Gastroesophageal sphincter (tissue), 4 donors: Measurements from ENCODE around the gene SUSD2. TPM values are rescaled to one million over a fixed set of nuclear protein-coding genes. Genes with fewer than 3 reads are reported as not detected.

Experiments used
- ATAC-seq: fragments of 150-250 bp; one replicate; pipeline ENCODE4 v1.9.1; 2016; ENCODE audit warnings: mild to moderate bottlenecking, moderate library complexity
- H3K27ac ChIP-seq, 4 donors: fragments of 200-600 bp; sonication (generic) in 3 of 4; 1 replicate in 3 of 4; 2 replicates in 1 of 4; pipeline ENCODE4 v1.5.1; 2016 to 2019
- H3K27me3 ChIP-seq: fragments of 200-600 bp; sonication (generic); one replicate; pipeline ENCODE4 v1.5.1; 2019
- H3K36me3 ChIP-seq, 2 donors: fragments of 200-600 bp; sonication (generic); one replicate each; pipeline ENCODE4 v1.5.1; 2019; ENCODE audit warnings: control low read depth in 1 of 2
- H3K4me1 ChIP-seq, 3 donors: fragments of 200-600 bp; sonication (generic); 1 replicate in 2 of 3; 2 replicates in 1 of 3; pipeline ENCODE4 v1.5.1; 2016 to 2019; ENCODE audit warnings: control low read depth in 2 of 3
- H3K4me3 ChIP-seq, 2 donors: fragments of 200-600 bp; sonication (generic); one replicate each; pipeline ENCODE4 v1.5.1; 2019; ENCODE audit warnings: mild to moderate bottlenecking in 1 of 2, moderate library complexity in 1 of 2
- H3K9me3 ChIP-seq, 3 donors: fragments of 200-600 bp; sonication (generic); one replicate each; pipeline ENCODE4 v1.5.1; 2017 to 2019; ENCODE audit warnings: control low read depth in 2 of 3
- EP300 ChIP-seq: sonication (generic); formaldehyde crosslinking; IDR thresholded peaks from one replicate; pipeline ENCODE4 v1.6.1; 2017; ENCODE audit warnings: antibody characterized with exemption, mild to moderate bottlenecking
- POLR2A ChIP-seq, 2 donors: fragments of 450-650 bp; IDR thresholded peaks; one replicate each; pipeline ENCODE4 v1.6.1; 2017; ENCODE audit warnings: antibody characterized with exemption in 2 of 2, mild to moderate bottlenecking in 2 of 2, moderate library complexity in 1 of 2
- POLR2AphosphoS5 ChIP-seq: sonication (generic); formaldehyde crosslinking; IDR thresholded peaks from one replicate; pipeline ENCODE4 v1.6.1; 2017; ENCODE audit warnings: antibody characterized with exemption
- WGBS, 2 donors: methylation state at CpG; one replicate each; pipeline ENCODE4 v1.1.5; 2018; ENCODE audit warnings: low coverage in 1 of 2; 5-methylcytosine and 5-hydroxymethylcytosine counted together
- total RNA-seq, 4 donors: library from RNA; depleted of rRNA; stranded (reverse); fragments of >200 nt; gene quantifications; one replicate each; pipeline ENCODE4 v1.1.0, GENCODE V29; 2016
- TF ChIP-seq, protein P1 (sequence below), 4 experiments: fragments of 200-600 bp in 2 of 4; fragments of 450-650 bp in 2 of 4; sonication (generic) in 1 of 4; IDR thresholded peaks; one replicate each; pipeline ENCODE4 v1.5.1; 2017 to 2019; ENCODE audit warnings: antibody characterized with exemption in 4 of 4, mild to moderate bottlenecking in 2 of 4, moderate library complexity in 2 of 4

The SUSD2 gene
- total RNA-seq, 4 donors from 2014 or later: 2.4 to 5.0 (median 4.4) TPM

DNA sequence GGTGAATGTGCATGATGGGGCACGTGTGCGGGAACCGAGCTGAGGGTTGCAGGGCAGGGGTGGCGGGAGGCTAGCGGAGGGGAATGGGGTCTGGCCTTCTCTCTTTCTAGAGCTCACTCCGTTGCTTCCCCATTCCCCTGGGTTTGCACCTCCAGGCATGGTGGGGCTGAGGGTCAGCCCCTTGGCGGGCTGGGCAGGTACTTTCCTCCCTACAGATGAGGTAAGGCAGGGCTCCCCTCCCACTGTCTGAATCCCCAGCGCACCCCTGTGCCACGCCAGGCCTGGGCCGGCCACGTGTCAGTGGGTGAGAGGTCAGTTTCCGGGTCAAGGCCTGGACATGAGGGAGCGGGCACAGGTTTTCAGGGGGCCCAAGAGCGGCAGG, 8.9 kb downstream of the SUSD2 start:
- ATAC-seq: peak; percentile 3
- Histone ChIP-seq H3K9me3 (no peaks in the 10 kb centered on the region), H3K36me3 (peaks cover 0 to 29% of the 10 kb centered on the region in 2 donors), H3K27ac (no peak overlapping the region), H3K4me3 (no peak overlapping the region), H3K4me1 (peaks cover 0 to 19% (median 4%) of the 10 kb centered on the region in 3 donors), H3K27me3 (no peaks in the 10 kb centered on the region)
- TF ChIP-seq, protein P1, sequence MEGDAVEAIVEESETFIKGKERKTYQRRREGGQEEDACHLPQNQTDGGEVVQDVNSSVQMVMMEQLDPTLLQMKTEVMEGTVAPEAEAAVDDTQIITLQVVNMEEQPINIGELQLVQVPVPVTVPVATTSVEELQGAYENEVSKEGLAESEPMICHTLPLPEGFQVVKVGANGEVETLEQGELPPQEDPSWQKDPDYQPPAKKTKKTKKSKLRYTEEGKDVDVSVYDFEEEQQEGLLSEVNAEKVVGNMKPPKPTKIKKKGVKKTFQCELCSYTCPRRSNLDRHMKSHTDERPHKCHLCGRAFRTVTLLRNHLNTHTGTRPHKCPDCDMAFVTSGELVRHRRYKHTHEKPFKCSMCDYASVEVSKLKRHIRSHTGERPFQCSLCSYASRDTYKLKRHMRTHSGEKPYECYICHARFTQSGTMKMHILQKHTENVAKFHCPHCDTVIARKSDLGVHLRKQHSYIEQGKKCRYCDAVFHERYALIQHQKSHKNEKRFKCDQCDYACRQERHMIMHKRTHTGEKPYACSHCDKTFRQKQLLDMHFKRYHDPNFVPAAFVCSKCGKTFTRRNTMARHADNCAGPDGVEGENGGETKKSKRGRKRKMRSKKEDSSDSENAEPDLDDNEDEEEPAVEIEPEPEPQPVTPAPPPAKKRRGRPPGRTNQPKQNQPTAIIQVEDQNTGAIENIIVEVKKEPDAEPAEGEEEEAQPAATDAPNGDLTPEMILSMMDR (IDR thresholded peaks at IDR 0.05): no peak
- TF ChIP-seq POLR2A (IDR thresholded peaks at IDR 0.05) (no peak), EP300 (no peak), POLR2AphosphoS5 (no peak)
- WGBS, 2 donors: 90% methylated on average over 2 of the region's 14 CpGs; no CpG with 5 or more reads in 1 of the 2 donors

DNA sequence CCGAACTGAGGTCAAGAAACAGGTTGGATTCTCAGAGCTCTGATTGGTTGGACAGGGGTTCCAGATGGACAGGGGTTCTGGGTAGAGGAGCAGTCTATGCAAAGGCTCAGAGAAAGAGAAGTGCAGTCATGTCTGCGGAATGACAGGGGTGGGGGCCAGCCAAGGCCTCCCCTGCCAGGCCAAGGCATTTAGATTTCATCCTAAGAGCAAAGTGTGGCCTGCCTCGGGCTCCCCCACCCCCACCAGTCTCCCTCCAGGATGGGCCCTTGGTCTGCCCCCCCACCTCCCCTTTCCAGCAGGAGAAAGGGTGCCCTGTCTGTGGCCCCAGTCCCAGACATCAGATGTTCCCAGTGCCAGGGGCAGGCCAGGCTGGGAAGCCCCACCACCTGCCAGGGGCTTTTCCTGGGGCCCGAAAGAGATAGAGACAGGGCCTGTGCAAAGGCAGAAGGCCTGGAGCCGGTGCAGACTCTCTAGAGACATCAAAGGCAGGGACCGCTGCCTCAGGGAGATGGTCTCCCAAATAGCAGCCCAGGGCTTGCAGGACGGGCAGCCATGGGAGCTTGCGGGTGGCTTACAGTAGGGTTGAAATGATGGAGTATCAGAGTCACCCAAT, 9.4 kb downstream of the SUSD2 start:
- TF ChIP-seq, protein P1 (IDR thresholded peaks at IDR 0.05): peak in 1 of 4 experiments; percentile 6
- TF ChIP-seq POLR2A (IDR thresholded peaks at IDR 0.05): no peak
- Histone ChIP-seq H3K27me3 (no peaks in the 10 kb centered on the region), H3K4me1 (peaks cover 0 to 19% (median 4%) of the 10 kb centered on the region in 3 donors), H3K36me3 (peaks cover 0 to 28% of the 10 kb centered on the region in 2 donors), H3K4me3 (no peak overlapping the region), H3K9me3 (no peaks in the 10 kb centered on the region), H3K27ac (no peak overlapping the region)
- no peak for ATAC-seq
- WGBS, 2 donors: 96 to 100% methylated on average over 1 to 4 of the region's 8 CpGs

DNA sequence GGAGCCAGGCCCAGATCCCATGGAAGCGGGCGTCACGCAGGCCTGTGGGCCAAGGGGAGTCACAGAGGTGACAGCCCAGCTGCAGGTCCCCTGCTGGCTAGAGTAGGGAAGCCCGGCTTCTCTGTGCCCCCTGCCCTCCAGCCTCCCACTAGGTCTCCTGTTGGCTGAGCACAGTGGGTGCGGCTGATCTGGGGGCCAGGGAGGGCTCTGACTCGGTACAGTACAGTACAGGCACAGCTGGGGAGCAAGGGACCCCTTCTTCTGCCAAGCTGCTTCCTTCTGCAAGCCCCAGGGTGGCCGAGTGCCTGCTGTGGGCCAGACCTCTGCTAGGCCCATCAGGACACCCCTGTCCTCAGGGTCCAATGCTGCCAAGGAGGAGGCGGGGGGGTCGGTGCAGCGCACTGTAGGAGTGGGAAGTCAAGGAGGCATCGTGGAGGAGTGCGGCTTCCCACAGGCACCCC, 10.1 kb downstream of the SUSD2 start:
- no peaks in the 10 kb centered on the region for H3K9me3 ChIP-seq
- peak; percentile 14 for ATAC-seq
- TF ChIP-seq, protein P1 (IDR thresholded peaks at IDR 0.05): no peak
- TF ChIP-seq POLR2AphosphoS5: no peak
- no peak for TF ChIP-seq EP300
- no peak for TF ChIP-seq POLR2A (IDR thresholded peaks at IDR 0.05)
- peaks cover 0 to 19% (median 4%) of the 10 kb centered on the region in 3 donors for H3K4me1 ChIP-seq
- H3K4me3 ChIP-seq: no peak overlapping the region
- no peaks in the 10 kb centered on the region for H3K27me3 ChIP-seq
- 93% methylated on average over 5 of the region's 12 CpGs; no CpG with 5 or more reads in 1 of the 2 donors for WGBS, 2 donors
- no peak overlapping the region for H3K27ac ChIP-seq
- peaks cover 0 to 20% of the 10 kb centered on the region in 2 donors for H3K36me3 ChIP-seq

DNA sequence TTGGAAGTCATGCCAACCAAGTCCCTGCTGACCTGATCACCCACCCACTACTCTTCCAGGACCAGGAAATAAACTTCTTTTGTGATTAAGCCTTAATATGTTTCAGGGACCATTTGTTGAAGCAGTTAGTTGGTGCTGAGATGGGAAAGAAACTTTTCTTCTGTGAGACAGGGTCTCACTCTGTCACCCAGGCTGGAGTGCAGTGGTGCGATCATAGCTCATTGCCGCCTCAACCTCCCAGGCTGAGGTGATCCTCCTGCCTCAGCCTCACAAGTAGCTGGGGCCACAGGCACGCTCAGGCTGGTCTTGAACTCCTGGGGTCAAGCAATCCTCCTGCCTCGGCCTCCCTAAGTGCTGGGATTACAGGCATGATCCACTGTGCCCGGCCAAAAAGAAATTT, 10.6 kb downstream of the SUSD2 start:
- no peak for ATAC-seq
- TF ChIP-seq, protein P1 (IDR thresholded peaks at IDR 0.05): no peak
- no peak for TF ChIP-seq EP300
- TF ChIP-seq POLR2AphosphoS5: no peak
- TF ChIP-seq POLR2A (IDR thresholded peaks at IDR 0.05): no peak
- H3K4me1 ChIP-seq: peaks cover 0 to 19% (median 4%) of the 10 kb centered on the region in 3 donors
- no peaks in the 10 kb centered on the region for H3K9me3 ChIP-seq
- H3K36me3 ChIP-seq: peaks cover 0 to 18% of the 10 kb centered on the region in 2 donors
- H3K27me3 ChIP-seq: no peaks in the 10 kb centered on the region
- H3K27ac ChIP-seq: no peak overlapping the region
- H3K4me3 ChIP-seq: no peak overlapping the region
- no CpG with 5 or more reads among the region's 5 CpGs for WGBS, 2 donors

DNA sequence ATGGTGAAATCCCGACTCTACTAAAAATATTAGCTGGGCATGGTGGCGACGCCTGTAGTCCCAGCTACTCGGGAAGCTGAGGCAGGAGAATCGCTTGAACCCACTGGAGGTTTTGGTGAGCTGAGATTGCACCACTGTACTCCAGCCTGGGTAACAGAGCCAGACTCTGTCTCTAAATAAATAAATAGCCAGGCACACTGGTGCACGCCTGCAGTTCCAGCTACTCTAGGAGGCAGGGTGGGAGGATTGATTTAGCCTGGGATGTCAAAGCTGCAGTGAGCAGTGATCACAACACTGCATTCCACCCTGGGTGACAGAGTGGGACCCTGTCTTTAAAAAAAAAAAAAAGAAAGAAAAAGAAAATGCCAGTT, 17.4 kb downstream of the SUSD2 start:
- Histone ChIP-seq H3K9me3 (no peaks in the 10 kb centered on the region), H3K4me3 (no peak overlapping the region), H3K4me1 (no peaks in the 10 kb centered on the region), H3K36me3 (no peaks in the 10 kb centered on the region), H3K27ac (no peak overlapping the region), H3K27me3 (no peaks in the 10 kb centered on the region)
- TF ChIP-seq EP300 (no peak), POLR2AphosphoS5 (no peak), POLR2A (IDR thresholded peaks at IDR 0.05) (no peak)
- TF ChIP-seq, protein P1 (IDR thresholded peaks at IDR 0.05): no peak
- no peak for ATAC-seq
- WGBS, 2 donors: 67 to 94% methylated on average over 1 to 5 of the region's 6 CpGs
